HCT116 (cell line): ENCODE measurements around the gene PCSK2. TPM values are rescaled to one million over a fixed set of nuclear protein-coding genes. Genes with fewer than 3 reads are reported as not detected.

Experiments used
- ATAC-seq: fragments of 200-7000 bp; cut with Tn5 transposase; 2 replicates; pipeline ENCODE4 v1.9.1; 2020; ENCODE audit warnings: mild to moderate bottlenecking, moderate library complexity
- BruUV-seq: library from RNA; stranded (reverse); fragments of 400-500 nt; replicated peaks from 2 replicates; lab custom pipeline; 2021; lab: Mats Ljungman, UMichigan
- CTCF ChIA-PET: fragments of 300-600 bp; sonication (Branson Sonifier 250); formaldehyde crosslinking; loops from one replicate; lab custom pipeline; 2021; ENCODE audit warnings: antibody characterized with exemption; lab: Charles Lee
- POLR2A ChIA-PET: fragments of 300-600, 350-600 bp; sonication (Branson Sonifier 250); formaldehyde crosslinking; loops from one replicate; lab custom pipeline; 2021; ENCODE audit warnings: antibody characterized with exemption; lab: Charles Lee
- RAD21 ChIA-PET, 2 experiments: fragments of 300-600 bp; sonication (Branson Sonifier 250); formaldehyde crosslinking; loops; one replicate each; lab custom pipeline; 2023; ENCODE audit warnings: low total read pairs in 2 of 2; ENCODE audit not compliant: uncharacterized antibody in 2 of 2, unreplicated experiment in 2 of 2, low non-redundant PET in 1 of 2; lab: Charles Lee
- DNase-seq: peaks from one replicate; pipeline ENCODE4 v3.0.0-alpha.2; 2010; ENCODE audit warnings: low read depth, low spot score
- H2AFZ ChIP-seq: fragments of 200-600 bp; shearing (Covaris generic), sonication (generic); 2 replicates; pipeline ENCODE4 v1.6.1; 2017; ENCODE audit warnings: low read depth, mixed run types, mixed read lengths, antibody characterized with exemption, low read length; ENCODE audit not compliant: poor library complexity, severe bottlenecking
- H3K27ac ChIP-seq: 2 replicates; pipeline ENCODE4 v1.5.1; 2012; ENCODE audit warnings: low read depth, low read length
- H3K27me3 ChIP-seq: fragments of 200-600 bp; sonication (generic); 2 replicates; pipeline ENCODE4 v1.6.1; 2016; ENCODE audit warnings: mixed run types, low read length, mixed read lengths; ENCODE audit not compliant: insufficient read depth
- H3K36me3 ChIP-seq, 2 experiments: fragments of 200-500 bp in 1 of 2; fragments of 200-600 bp in 1 of 2; sonication (Bioruptor generic) in 1 of 2; sonication (generic) in 1 of 2; 2 replicates each; pipeline versions ENCODE4 v1.5.1 to v1.6.1; 2014 to 2016; ENCODE audit warnings: low read length in 2 of 2, inconsistent platforms in 1 of 2, mixed read lengths in 1 of 2, mixed run types in 1 of 2; ENCODE audit not compliant: insufficient read depth in 2 of 2, control insufficient read depth in 1 of 2
- H3K4me1 ChIP-seq, 2 experiments: fragments of 200-600 bp in 1 of 2; sonication (generic) in 1 of 2; 2 replicates each; pipeline versions ENCODE4 v1.5.1 to v1.6.1; 2012 to 2017; ENCODE audit warnings: low read length in 2 of 2, inconsistent platforms in 1 of 2, mild to moderate bottlenecking in 1 of 2, mixed read lengths in 1 of 2, mixed run types in 1 of 2, moderate library complexity in 1 of 2; ENCODE audit not compliant: insufficient read depth in 2 of 2, control insufficient read depth in 1 of 2
- H3K4me2 ChIP-seq: fragments of 200-600 bp; sonication (generic); 2 replicates; pipeline ENCODE4 v1.6.1; 2017; ENCODE audit warnings: mixed run types, low read length, mixed read lengths
- H3K4me3 ChIP-seq, 2 experiments: fragments of 200-600 bp in 1 of 2; sonication (generic) in 1 of 2; replicated peaks in 1 of 2; 2 replicates each; pipeline ENCODE4 v1.5.1; 2011 to 2016; ENCODE audit warnings: low read length in 2 of 2, control low read depth in 1 of 2, low read depth in 1 of 2, mild to moderate bottlenecking in 1 of 2, mixed read lengths in 1 of 2, mixed run types in 1 of 2
- H3K79me2 ChIP-seq: fragments of 200-600 bp; sonication (generic); 2 replicates; pipeline ENCODE4 v1.6.1; 2017; ENCODE audit warnings: mild to moderate bottlenecking, mixed run types, low read length, moderate library complexity, mixed read lengths; ENCODE audit not compliant: insufficient read depth
- H3K9ac ChIP-seq: fragments of 200-600 bp; sonication (generic); 2 replicates; pipeline ENCODE4 v1.6.1; 2016; ENCODE audit warnings: low read length, mixed read lengths
- H3K9me2 ChIP-seq: fragments of 200-600 bp; sonication (generic), shearing (Covaris generic); 2 replicates; pipeline ENCODE4 v1.6.1; 2017; ENCODE audit warnings: mixed run types, mild to moderate bottlenecking, moderate library complexity; ENCODE audit not compliant: insufficient read depth
- H3K9me3 ChIP-seq, 2 experiments: fragments of 200-500 bp in 1 of 2; fragments of 200-600 bp in 1 of 2; sonication (Bioruptor generic) in 1 of 2; sonication (generic) in 1 of 2; 2 replicates each; pipeline ENCODE4 v1.6.1; 2014 to 2017; ENCODE audit warnings: low read length in 2 of 2, mixed read lengths in 2 of 2, inconsistent platforms in 1 of 2, low read depth in 1 of 2, mild to moderate bottlenecking in 1 of 2, mixed run types in 1 of 2, moderate library complexity in 1 of 2; ENCODE audit not compliant: control insufficient read depth in 1 of 2, insufficient read depth in 1 of 2
- H4K20me1 ChIP-seq: fragments of 200-600 bp; sonication (generic), shearing (Covaris generic); 2 replicates; pipeline ENCODE4 v1.6.1; 2017; ENCODE audit warnings: mixed run types, mild to moderate bottlenecking, moderate library complexity; ENCODE audit not compliant: insufficient read depth
- CBX3 ChIP-seq: IDR thresholded peaks from 2 replicates; pipeline ENCODE4 v1.6.1; 2012; ENCODE audit warnings: low read depth
- CEBPB ChIP-seq: IDR thresholded peaks from 2 replicates; pipeline ENCODE4 v1.6.1; 2012; ENCODE audit warnings: low read depth
- EZH2 ChIP-seq: fragments of 200-600 bp; sonication (generic); IDR thresholded peaks from 2 replicates; pipeline ENCODE4 v1.6.1; 2017; ENCODE audit warnings: antibody characterized with exemption, mixed run types
- JUND ChIP-seq: IDR thresholded peaks from 2 replicates; pipeline ENCODE4 v1.6.1; 2012
- POLR2A ChIP-seq: IDR thresholded peaks from 2 replicates; pipeline ENCODE4 v1.7.0; 2011; ENCODE audit warnings: borderline replicate concordance; ENCODE audit not compliant: insufficient read depth, insufficient read length; ENCODE audit errors: extremely low read depth
- POLR2AphosphoS5 ChIP-seq: IDR thresholded peaks from 2 replicates; pipeline ENCODE4 v1.6.1; 2011; ENCODE audit warnings: mild to moderate bottlenecking, low read depth, low read length, moderate library complexity
- SP1 ChIP-seq: IDR thresholded peaks from 2 replicates; pipeline ENCODE4 v1.6.1; 2012; ENCODE audit warnings: low read depth
- SRF ChIP-seq: IDR thresholded peaks from 2 replicates; pipeline ENCODE4 v1.6.1; 2012; ENCODE audit warnings: low read depth
- TCF7L2 ChIP-seq: IDR thresholded peaks from 2 replicates; pipeline ENCODE4 v1.7.0; 2011; ENCODE audit warnings: borderline replicate concordance, inconsistent platforms; ENCODE audit not compliant: insufficient read depth, insufficient read length; ENCODE audit errors: extremely low read depth
- ZFX ChIP-seq: fragments of 450-650 bp; IDR thresholded peaks from 2 replicates; pipeline ENCODE4 v1.6.1; 2017
- ZNF274 ChIP-seq: fragments of 200-500 bp; sonication (Bioruptor generic); IDR thresholded peaks from 2 replicates; pipeline ENCODE4 v1.6.1; 2014; ENCODE audit warnings: mild to moderate bottlenecking, low read depth, low read length, inconsistent platforms
- intact Hi-C: fragments of 100-400 bp; cut with micrococcal nuclease; formaldehyde crosslinking; loops from 2 replicates; pipeline ENCODE4 v1.10.0; 2022
- total RNA-seq: library from RNA; stranded (reverse); gene quantifications from one replicate; pipeline ENCODE4 v1.2.1, GENCODE V29; 2021; ENCODE audit not compliant: unreplicated experiment
- TF ChIP-seq, protein P1 (sequence below): IDR thresholded peaks from 2 replicates; pipeline ENCODE4 v1.6.1; 2012
- TF ChIP-seq, protein P2 (sequence below): IDR thresholded peaks from 2 replicates; pipeline ENCODE4 v1.6.1; 2012
- TF ChIP-seq, protein P3 (sequence below): IDR thresholded peaks from 2 replicates; pipeline ENCODE4 v1.6.1; 2012; ENCODE audit warnings: low read depth
- TF ChIP-seq, protein P4 (sequence below), 3 experiments: fragments of 200-600 bp in 1 of 3; sonication (generic) in 1 of 3; IDR thresholded peaks in 2 of 3; conservative IDR thresholded peaks in 1 of 3; 2 replicates each; pipeline ENCODE4 v1.5.1; 2012 to 2017; ENCODE audit warnings: low read depth in 2 of 3, low read length in 2 of 3, antibody characterized with exemption in 1 of 3, borderline replicate concordance in 1 of 3, control low read depth in 1 of 3, mild to moderate bottlenecking in 1 of 3, mixed read lengths in 1 of 3, mixed run types in 1 of 3, moderate library complexity in 1 of 3; ENCODE audit not compliant: insufficient read depth in 1 of 3

The PCSK2 gene
- total RNA-seq, 1 experiment from 2014 or later = not detected

DNA sequence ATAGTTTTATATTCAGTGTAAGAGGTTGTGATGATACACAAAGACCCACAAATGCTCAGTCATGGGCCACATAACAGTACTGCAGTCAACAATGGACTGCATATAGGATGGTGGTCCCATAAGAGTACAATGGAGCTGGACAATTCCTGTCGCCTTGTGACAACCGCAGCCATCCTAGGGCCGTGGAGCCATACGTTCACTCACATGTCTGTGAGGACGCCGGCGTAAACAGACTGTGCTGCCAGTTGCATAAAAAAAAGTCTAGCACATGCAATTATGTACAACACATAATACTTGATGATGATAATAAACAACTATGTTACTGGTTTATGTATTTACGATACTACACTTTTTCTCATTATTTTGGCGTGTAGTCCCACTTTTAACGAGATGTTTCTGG lies 273.4 kb downstream of the PCSK2 start:
- CTCF ChIA-PET = no interaction called here

DNA sequence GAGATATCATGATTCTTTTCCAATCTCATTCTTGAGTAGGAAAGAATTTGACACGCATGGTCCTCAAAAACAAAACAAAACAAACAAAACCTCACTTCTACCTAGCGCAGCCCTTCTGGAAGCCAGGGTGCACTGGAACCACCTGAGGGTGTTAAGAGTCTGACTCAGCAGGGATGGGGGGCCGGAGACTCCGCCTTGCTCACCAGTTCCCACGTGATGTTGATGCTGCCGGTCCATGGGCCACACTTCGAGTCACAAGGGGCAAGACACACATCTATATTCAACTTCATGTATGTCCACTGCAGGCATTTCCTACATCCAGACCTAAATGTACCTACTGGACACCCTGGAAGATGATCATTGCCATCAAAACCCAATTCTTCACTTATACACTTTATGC lies 274.0 kb downstream of the PCSK2 start:
- DNase-seq = no peak
- Histone ChIP-seq H3K36me3 (no peaks in the 10 kb centered on the region), H3K79me2 (no peaks in the 10 kb centered on the region), H3K9me3 (no peaks in the 10 kb centered on the region), H3K9ac (no peak overlapping the region), H2AFZ (no peak overlapping the region), H4K20me1 (no peaks in the 10 kb centered on the region), H3K27me3 (no peaks in the 10 kb centered on the region), H3K4me2 (no peak overlapping the region), H3K4me1 (peaks cover under 1 to 8% of the 10 kb centered on the region in 2 experiments; a peak in 3 of 4 replicates), H3K27ac (no peak overlapping the region), H3K9me2 (no peaks in the 10 kb centered on the region), H3K4me3 (no peak overlapping the region)
- intact Hi-C loops = loop anchor here (10.0 kb wide), 1 partner anchor 394 kb away; no protein-coding TSS in a partner anchor
- ChIA-PET CTCF (no interaction called here), POLR2A (no interaction called here), RAD21 (no interaction called here)
- no TSS peak for BruUV-seq
- no peak for ATAC-seq
- TF ChIP-seq POLR2AphosphoS5 (no peak), POLR2A (no peak), CBX3 (no peak), CEBPB (no peak), ZNF274 (no peak), SRF (no peak), JUND (no peak), ZFX (no peak), TCF7L2 (no peak), SP1 (no peak), EZH2 (no peak)
- TF ChIP-seq, protein P1, sequence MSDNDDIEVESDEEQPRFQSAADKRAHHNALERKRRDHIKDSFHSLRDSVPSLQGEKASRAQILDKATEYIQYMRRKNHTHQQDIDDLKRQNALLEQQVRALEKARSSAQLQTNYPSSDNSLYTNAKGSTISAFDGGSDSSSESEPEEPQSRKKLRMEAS = no peak
- TF ChIP-seq, protein P2, sequence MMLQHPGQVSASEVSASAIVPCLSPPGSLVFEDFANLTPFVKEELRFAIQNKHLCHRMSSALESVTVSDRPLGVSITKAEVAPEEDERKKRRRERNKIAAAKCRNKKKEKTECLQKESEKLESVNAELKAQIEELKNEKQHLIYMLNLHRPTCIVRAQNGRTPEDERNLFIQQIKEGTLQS = no peak
- TF ChIP-seq, protein P3, sequence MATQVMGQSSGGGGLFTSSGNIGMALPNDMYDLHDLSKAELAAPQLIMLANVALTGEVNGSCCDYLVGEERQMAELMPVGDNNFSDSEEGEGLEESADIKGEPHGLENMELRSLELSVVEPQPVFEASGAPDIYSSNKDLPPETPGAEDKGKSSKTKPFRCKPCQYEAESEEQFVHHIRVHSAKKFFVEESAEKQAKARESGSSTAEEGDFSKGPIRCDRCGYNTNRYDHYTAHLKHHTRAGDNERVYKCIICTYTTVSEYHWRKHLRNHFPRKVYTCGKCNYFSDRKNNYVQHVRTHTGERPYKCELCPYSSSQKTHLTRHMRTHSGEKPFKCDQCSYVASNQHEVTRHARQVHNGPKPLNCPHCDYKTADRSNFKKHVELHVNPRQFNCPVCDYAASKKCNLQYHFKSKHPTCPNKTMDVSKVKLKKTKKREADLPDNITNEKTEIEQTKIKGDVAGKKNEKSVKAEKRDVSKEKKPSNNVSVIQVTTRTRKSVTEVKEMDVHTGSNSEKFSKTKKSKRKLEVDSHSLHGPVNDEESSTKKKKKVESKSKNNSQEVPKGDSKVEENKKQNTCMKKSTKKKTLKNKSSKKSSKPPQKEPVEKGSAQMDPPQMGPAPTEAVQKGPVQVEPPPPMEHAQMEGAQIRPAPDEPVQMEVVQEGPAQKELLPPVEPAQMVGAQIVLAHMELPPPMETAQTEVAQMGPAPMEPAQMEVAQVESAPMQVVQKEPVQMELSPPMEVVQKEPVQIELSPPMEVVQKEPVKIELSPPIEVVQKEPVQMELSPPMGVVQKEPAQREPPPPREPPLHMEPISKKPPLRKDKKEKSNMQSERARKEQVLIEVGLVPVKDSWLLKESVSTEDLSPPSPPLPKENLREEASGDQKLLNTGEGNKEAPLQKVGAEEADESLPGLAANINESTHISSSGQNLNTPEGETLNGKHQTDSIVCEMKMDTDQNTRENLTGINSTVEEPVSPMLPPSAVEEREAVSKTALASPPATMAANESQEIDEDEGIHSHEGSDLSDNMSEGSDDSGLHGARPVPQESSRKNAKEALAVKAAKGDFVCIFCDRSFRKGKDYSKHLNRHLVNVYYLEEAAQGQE = no peak
- TF ChIP-seq, protein P4, sequence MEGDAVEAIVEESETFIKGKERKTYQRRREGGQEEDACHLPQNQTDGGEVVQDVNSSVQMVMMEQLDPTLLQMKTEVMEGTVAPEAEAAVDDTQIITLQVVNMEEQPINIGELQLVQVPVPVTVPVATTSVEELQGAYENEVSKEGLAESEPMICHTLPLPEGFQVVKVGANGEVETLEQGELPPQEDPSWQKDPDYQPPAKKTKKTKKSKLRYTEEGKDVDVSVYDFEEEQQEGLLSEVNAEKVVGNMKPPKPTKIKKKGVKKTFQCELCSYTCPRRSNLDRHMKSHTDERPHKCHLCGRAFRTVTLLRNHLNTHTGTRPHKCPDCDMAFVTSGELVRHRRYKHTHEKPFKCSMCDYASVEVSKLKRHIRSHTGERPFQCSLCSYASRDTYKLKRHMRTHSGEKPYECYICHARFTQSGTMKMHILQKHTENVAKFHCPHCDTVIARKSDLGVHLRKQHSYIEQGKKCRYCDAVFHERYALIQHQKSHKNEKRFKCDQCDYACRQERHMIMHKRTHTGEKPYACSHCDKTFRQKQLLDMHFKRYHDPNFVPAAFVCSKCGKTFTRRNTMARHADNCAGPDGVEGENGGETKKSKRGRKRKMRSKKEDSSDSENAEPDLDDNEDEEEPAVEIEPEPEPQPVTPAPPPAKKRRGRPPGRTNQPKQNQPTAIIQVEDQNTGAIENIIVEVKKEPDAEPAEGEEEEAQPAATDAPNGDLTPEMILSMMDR (IDR thresholded peaks at IDR 0.05 in 2 of 3, conservative IDR thresholded peaks at IDR 0.05 in 1 of 3; ENCODE audit: borderline replicate concordance in 1 of 3, insufficient read depth in 1 of 3, low read depth in 2 of 3, low read length in 2 of 3) = no peak

More for the DNA sequence above, 273.4 kb downstream of the PCSK2 start:
- H3K4me1 ChIP-seq = peaks cover 0 to 4% of the 10 kb centered on the region in 2 experiments; a peak in 1 of 4 replicates
- no peak overlapping the region for H2AFZ ChIP-seq
- no peaks in the 10 kb centered on the region for H3K9me2 ChIP-seq
- no peak for ATAC-seq
- DNase-seq = no peak
- no peak overlapping the region for H3K4me3 ChIP-seq
- no peaks in the 10 kb centered on the region for H3K36me3 ChIP-seq
- no TSS peak for BruUV-seq
- intact Hi-C loops = loop anchor here (10.0 kb wide), 1 partner anchor 395 kb away; no protein-coding TSS in a partner anchor
- no peaks in the 10 kb centered on the region for H3K9me3 ChIP-seq
- H3K27ac ChIP-seq = no peak overlapping the region
- RAD21 ChIA-PET = no interaction called here
- H4K20me1 ChIP-seq = no peaks in the 10 kb centered on the region
- H3K9ac ChIP-seq = no peak overlapping the region
- POLR2A ChIA-PET = no interaction called here
- no peaks in the 10 kb centered on the region for H3K27me3 ChIP-seq
- no peaks in the 10 kb centered on the region for H3K79me2 ChIP-seq
- no peak overlapping the region for H3K4me2 ChIP-seq
- no peak for TF ChIP-seq POLR2AphosphoS5
